HepG2 (cell line): ENCODE data around the gene RICTOR. TPM values are rescaled to one million over a fixed set of nuclear protein-coding genes. Genes with fewer than 3 reads are reported as not detected.

Experiments
- CBX5 ChIP-seq: sonication (generic); formaldehyde crosslinking; IDR thresholded peaks from 2 replicates; pipeline ENCODE4 v1.4.0; 2020; ENCODE audit warnings: missing genetic modification reagents, borderline replicate concordance
- FOXA1 ChIP-seq, 2 experiments: fragments of 450-650 bp in 1 of 2; sonication (generic) in 1 of 2; formaldehyde crosslinking in 1 of 2; IDR thresholded peaks; 2 replicates each; pipeline versions ENCODE4 v1.4.0 to v1.6.1; 2016 to 2020; ENCODE audit warnings: missing genetic modification reagents in 1 of 2
- FOXJ3 ChIP-seq: sonication (generic); formaldehyde crosslinking; IDR thresholded peaks from 2 replicates; pipeline ENCODE4 v1.4.0; 2020; ENCODE audit warnings: missing genetic modification reagents, mild to moderate bottlenecking, borderline replicate concordance
- NR2C2 ChIP-seq: sonication (generic); formaldehyde crosslinking; IDR thresholded peaks from 2 replicates; pipeline ENCODE4 v1.4.0; 2020; ENCODE audit warnings: missing genetic modification reagents, mild to moderate bottlenecking, moderate library complexity, borderline replicate concordance
- SNAI1 ChIP-seq: sonication (generic); formaldehyde crosslinking; IDR thresholded peaks from 2 replicates; pipeline ENCODE4 v1.5.0; 2020; ENCODE audit warnings: mild to moderate bottlenecking, missing genetic modification reagents, borderline replicate concordance
- SOX6 ChIP-seq, 2 experiments: fragments of 450-650 bp in 1 of 2; sonication (generic) in 1 of 2; formaldehyde crosslinking in 1 of 2; IDR thresholded peaks; 2 replicates each; pipeline versions ENCODE4 v1.4.0 to v1.6.1; 2017 to 2020; ENCODE audit warnings: antibody characterized with exemption in 1 of 2, mild to moderate bottlenecking in 1 of 2, missing genetic modification reagents in 1 of 2
- TBX3 ChIP-seq: fragments of 450-650 bp; IDR thresholded peaks from 2 replicates; pipeline ENCODE4 v1.6.1; 2017; ENCODE audit warnings: antibody characterized with exemption, mild to moderate bottlenecking, inconsistent platforms, borderline replicate concordance
- ZNF292 ChIP-seq: sonication (generic); formaldehyde crosslinking; IDR thresholded peaks from 2 replicates; pipeline ENCODE4 v1.8.1; 2022; ENCODE audit warnings: mild to moderate bottlenecking, low read depth, missing genetic modification reagents, borderline replicate concordance
- polyA plus RNA-seq, 8 experiments: library from polyadenylated mRNA; depleted of rRNA in 3 of 8; stranded (reverse) in 7 of 8; unstranded in 1 of 8; fragments of >200 nt; fragmentation: Illumina TruSeq in 4 of 8; extraction: Trizol in 4 of 8; gene quantifications; 2 replicates each; pipeline versions ENCODE4 v1.2.1 to v1.2.3, GENCODE V29; 2011 to 2016; ENCODE audit warnings: low read depth in 4 of 8, missing spikeins in 1 of 8, mixed read lengths in 1 of 8; ENCODE audit not compliant: insufficient read depth in 1 of 8
- total RNA-seq, 5 experiments: library from RNA; depleted of rRNA; stranded (reverse); fragments of >200 nt; fragmentation: Illumina TruSeq; extraction: Trizol; gene quantifications; 2 replicates each; pipeline ENCODE4 v1.2.3, GENCODE V29; 2016; ENCODE audit warnings: low read depth in 1 of 5
- TF ChIP-seq, protein P1 (sequence below): sonication (generic); formaldehyde crosslinking; IDR thresholded peaks from 2 replicates; pipeline ENCODE4 v1.9.0; 2022; ENCODE audit warnings: low read depth, missing genetic modification reagents
- TF ChIP-seq, protein P2 (sequence below): IDR thresholded peaks from 2 replicates; pipeline ENCODE4 v1.6.1; 2016; ENCODE audit warnings: low read depth, borderline replicate concordance
- TF ChIP-seq, protein P3 (sequence below): sonication (generic); formaldehyde crosslinking; conservative IDR thresholded peaks from 2 replicates; pipeline ENCODE4 v1.4.0; 2020; ENCODE audit warnings: missing genetic modification reagents
- TF ChIP-seq, protein P4 (sequence below): sonication (generic); formaldehyde crosslinking; IDR thresholded peaks from 2 replicates; pipeline ENCODE4 v1.4.0; 2020; ENCODE audit warnings: mild to moderate bottlenecking, missing genetic modification reagents
- TF ChIP-seq, protein P5 (sequence below): IDR thresholded peaks from 2 replicates; pipeline ENCODE4 v1.6.1; 2016; ENCODE audit warnings: low read depth, control low read depth
- TF ChIP-seq, protein P6 (sequence below): IDR thresholded peaks from 2 replicates; pipeline ENCODE4 v1.6.1; 2018; ENCODE audit warnings: missing genetic modification reagents, mild to moderate bottlenecking, missing compliant biosample characterization

Gene RICTOR
- total and polyA plus RNA-seq, 2 of the 13 experiments (the other 11 are each of a cell fraction or from before 2014, with no cell fraction given): 10.7 to 15.4 TPM

DNA sequence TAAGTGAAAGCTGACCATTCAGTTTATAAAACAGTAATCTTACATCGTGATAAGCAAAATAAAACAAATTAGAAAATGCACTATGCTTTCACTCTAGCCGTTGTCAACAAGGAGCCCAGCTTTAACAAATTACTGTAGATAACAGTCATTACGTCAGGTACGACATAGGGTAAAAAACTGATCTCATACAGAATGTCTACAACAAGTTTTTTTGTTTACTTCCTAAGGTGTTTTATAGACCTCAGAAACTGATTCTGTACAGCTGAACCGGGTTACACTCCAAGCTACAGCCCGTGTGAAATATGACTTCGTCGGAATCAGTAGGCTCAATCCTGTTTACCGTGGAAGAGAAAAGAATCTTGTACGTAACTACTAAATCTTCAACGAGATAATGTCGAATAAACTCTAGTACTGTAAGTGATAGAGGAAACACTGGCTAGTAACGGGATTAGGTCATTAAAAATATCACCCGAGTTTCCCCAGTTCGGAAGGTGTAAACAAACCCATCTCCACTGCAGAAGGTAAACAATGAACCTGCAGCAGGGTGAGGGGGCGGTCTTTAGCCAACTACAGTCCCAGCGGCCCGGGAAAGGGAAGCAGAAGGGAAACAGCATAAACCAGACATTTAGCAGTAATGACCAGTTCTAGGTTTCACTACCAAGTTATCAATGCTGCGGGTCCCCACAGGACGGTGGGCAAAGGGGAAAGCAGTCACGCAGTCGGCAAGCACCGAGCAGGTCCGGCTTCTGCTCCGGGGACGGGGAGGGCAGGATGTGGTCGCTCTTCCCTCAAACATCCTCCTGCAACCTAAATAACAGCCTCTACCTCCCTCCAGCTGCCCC lies 1.1 kb downstream of the RICTOR start (continued):
- TF ChIP-seq, protein P1, sequence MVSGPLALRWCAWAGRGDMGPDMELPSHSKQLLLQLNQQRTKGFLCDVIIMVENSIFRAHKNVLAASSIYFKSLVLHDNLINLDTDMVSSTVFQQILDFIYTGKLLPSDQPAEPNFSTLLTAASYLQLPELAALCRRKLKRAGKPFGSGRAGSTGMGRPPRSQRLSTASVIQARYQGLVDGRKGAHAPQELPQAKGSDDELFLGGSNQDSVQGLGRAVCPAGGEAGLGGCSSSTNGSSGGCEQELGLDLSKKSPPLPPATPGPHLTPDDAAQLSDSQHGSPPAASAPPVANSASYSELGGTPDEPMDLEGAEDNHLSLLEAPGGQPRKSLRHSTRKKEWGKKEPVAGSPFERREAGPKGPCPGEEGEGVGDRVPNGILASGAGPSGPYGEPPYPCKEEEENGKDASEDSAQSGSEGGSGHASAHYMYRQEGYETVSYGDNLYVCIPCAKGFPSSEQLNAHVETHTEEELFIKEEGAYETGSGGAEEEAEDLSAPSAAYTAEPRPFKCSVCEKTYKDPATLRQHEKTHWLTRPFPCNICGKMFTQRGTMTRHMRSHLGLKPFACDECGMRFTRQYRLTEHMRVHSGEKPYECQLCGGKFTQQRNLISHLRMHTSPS (CRISPR knock-in tag): no peak
- TF ChIP-seq, protein P2, sequence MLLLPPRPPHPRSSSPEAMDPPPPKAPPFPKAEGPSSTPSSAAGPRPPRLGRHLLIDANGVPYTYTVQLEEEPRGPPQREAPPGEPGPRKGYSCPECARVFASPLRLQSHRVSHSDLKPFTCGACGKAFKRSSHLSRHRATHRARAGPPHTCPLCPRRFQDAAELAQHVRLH (CRISPR knock-in tag): peak; percentile 63; the same call in 1 of the 2 replicates
- TF ChIP-seq FOXJ3 (CRISPR knock-in tag) (peak; percentile 45; the same call in 1 of the 2 replicates), FOXA1 (IDR thresholded peaks at IDR 0.05) (0 out of 2 replicates have a peak, but pooled peaks have one; percentile 30), FOXA1 (CRISPR knock-in tag; IDR thresholded peaks at IDR 0.05) (peak; percentile 84), CBX5 (peak; percentile 31; the same call in 1 of the 2 replicates), NR2C2 (CRISPR knock-in tag) (peak; percentile 31; the same call in 1 of the 2 replicates), SOX6 (IDR thresholded peaks at IDR 0.05) (no peak), SOX6 (CRISPR knock-in tag; IDR thresholded peaks at IDR 0.05) (peak; percentile 37), ZNF292 (CRISPR knock-in tag) (peak; percentile 83; the same call in 1 of the 2 replicates), SNAI1 (CRISPR knock-in tag) (no peak), TBX3 (peak; percentile 52; the same call in 1 of the 2 replicates)
- TF ChIP-seq, protein P3, sequence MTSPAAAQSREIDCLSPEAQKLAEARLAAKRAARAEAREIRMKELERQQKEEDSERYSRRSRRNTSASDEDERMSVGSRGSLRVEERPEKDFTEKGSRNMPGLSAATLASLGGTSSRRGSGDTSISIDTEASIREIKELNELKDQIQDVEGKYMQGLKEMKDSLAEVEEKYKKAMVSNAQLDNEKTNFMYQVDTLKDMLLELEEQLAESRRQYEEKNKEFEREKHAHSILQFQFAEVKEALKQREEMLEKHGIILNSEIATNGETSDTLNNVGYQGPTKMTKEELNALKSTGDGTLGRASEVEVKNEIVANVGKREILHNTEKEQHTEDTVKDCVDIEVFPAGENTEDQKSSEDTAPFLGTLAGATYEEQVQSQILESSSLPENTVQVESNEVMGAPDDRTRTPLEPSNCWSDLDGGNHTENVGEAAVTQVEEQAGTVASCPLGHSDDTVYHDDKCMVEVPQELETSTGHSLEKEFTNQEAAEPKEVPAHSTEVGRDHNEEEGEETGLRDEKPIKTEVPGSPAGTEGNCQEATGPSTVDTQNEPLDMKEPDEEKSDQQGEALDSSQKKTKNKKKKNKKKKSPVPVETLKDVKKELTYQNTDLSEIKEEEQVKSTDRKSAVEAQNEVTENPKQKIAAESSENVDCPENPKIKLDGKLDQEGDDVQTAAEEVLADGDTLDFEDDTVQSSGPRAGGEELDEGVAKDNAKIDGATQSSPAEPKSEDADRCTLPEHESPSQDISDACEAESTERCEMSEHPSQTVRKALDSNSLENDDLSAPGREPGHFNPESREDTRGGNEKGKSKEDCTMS: no peak
- TF ChIP-seq, protein P4, sequence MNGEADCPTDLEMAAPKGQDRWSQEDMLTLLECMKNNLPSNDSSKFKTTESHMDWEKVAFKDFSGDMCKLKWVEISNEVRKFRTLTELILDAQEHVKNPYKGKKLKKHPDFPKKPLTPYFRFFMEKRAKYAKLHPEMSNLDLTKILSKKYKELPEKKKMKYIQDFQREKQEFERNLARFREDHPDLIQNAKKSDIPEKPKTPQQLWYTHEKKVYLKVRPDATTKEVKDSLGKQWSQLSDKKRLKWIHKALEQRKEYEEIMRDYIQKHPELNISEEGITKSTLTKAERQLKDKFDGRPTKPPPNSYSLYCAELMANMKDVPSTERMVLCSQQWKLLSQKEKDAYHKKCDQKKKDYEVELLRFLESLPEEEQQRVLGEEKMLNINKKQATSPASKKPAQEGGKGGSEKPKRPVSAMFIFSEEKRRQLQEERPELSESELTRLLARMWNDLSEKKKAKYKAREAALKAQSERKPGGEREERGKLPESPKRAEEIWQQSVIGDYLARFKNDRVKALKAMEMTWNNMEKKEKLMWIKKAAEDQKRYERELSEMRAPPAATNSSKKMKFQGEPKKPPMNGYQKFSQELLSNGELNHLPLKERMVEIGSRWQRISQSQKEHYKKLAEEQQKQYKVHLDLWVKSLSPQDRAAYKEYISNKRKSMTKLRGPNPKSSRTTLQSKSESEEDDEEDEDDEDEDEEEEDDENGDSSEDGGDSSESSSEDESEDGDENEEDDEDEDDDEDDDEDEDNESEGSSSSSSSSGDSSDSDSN (CRISPR knock-in tag): 0 out of 2 replicates have a peak, but pooled peaks have one; percentile 67
- TF ChIP-seq, protein P5, sequence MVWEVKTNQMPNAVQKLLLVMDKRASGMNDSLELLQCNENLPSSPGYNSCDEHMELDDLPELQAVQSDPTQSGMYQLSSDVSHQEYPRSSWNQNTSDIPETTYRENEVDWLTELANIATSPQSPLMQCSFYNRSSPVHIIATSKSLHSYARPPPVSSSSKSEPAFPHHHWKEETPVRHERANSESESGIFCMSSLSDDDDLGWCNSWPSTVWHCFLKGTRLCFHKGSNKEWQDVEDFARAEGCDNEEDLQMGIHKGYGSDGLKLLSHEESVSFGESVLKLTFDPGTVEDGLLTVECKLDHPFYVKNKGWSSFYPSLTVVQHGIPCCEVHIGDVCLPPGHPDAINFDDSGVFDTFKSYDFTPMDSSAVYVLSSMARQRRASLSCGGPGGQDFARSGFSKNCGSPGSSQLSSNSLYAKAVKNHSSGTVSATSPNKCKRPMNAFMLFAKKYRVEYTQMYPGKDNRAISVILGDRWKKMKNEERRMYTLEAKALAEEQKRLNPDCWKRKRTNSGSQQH (CRISPR knock-in tag): peak; percentile 52; the same call in 1 of the 2 replicates
- TF ChIP-seq, protein P6, sequence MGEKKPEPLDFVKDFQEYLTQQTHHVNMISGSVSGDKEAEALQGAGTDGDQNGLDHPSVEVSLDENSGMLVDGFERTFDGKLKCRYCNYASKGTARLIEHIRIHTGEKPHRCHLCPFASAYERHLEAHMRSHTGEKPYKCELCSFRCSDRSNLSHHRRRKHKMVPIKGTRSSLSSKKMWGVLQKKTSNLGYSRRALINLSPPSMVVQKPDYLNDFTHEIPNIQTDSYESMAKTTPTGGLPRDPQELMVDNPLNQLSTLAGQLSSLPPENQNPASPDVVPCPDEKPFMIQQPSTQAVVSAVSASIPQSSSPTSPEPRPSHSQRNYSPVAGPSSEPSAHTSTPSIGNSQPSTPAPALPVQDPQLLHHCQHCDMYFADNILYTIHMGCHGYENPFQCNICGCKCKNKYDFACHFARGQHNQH (CRISPR knock-in tag): peak; percentile 65
